ENCODE results near the gene PTPRU.

PTPRU gene

DNA sequence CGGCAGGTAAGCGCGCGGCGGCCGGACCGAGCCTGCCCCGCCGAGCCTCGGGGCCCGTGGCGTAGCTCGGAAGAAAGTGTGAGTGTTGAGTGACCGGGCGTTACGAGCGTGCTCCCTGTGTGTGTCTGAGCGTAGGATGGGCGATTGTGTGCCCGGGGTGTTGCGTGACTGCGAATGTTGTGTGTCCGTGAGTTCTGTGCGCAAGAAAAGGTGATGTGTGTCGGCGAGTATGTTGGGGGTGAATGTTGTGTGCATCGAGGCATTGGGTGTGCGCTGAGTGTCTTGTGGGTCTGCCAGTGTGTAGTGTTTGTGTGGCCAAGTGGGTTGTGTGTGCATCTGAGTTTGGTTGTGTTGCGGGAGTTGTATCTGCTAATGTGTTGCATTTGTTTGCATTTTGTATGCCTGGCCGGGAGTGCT lies 398 bp downstream of the PTPRU start (continued):
- TF ChIP-seq ZBTB49 (tag by site-specific recombination; IDR thresholded peaks at IDR 0.05; ENCODE audit: low read depth), result no peak
- TF ChIP-seq SCRT1 (tag by site-specific recombination; IDR thresholded peaks at IDR 0.05; ENCODE audit: borderline replicate concordance), result peak; percentile 78; the same call in 1 of the 2 replicates
- peak; percentile 76; the same call in 1 of the 2 replicates for TF ChIP-seq ZFP69B (tag by site-specific recombination; IDR thresholded peaks at IDR 0.05)
- 0 out of 2 replicates have a peak, but pooled peaks have one; percentile 59 for TF ChIP-seq YY2 (tag by site-specific recombination; IDR thresholded peaks at IDR 0.05)
- TF ChIP-seq MEIS1 (CRISPR knock-in tag; IDR thresholded peaks at IDR 0.05; ENCODE audit: borderline replicate concordance), result no peak
- TF ChIP-seq, protein P1, sequence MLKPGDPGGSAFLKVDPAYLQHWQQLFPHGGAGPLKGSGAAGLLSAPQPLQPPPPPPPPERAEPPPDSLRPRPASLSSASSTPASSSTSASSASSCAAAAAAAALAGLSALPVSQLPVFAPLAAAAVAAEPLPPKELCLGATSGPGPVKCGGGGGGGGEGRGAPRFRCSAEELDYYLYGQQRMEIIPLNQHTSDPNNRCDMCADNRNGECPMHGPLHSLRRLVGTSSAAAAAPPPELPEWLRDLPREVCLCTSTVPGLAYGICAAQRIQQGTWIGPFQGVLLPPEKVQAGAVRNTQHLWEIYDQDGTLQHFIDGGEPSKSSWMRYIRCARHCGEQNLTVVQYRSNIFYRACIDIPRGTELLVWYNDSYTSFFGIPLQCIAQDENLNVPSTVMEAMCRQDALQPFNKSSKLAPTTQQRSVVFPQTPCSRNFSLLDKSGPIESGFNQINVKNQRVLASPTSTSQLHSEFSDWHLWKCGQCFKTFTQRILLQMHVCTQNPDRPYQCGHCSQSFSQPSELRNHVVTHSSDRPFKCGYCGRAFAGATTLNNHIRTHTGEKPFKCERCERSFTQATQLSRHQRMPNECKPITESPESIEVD (tag by site-specific recombination; IDR thresholded peaks at IDR 0.05), result no peak
- TF ChIP-seq SALL2 (tag by site-specific recombination; IDR thresholded peaks at IDR 0.05; ENCODE audit: borderline replicate concordance), result peak; percentile 79
- no peak for TF ChIP-seq ZNF311 (tag by site-specific recombination; IDR thresholded peaks at IDR 0.05; ENCODE audit: borderline replicate concordance)
- TF ChIP-seq EGR2 (tag by site-specific recombination; IDR thresholded peaks at IDR 0.05; ENCODE audit: low read depth), result no peak
- no peak for TF ChIP-seq ZNF362 (tag by site-specific recombination; IDR thresholded peaks at IDR 0.05)
- TF ChIP-seq ZNF148 (tag by site-specific recombination; IDR thresholded peaks at IDR 0.05; ENCODE audit: borderline replicate concordance), result no peak
- TF ChIP-seq ZNF843 (tag by site-specific recombination; IDR thresholded peaks at IDR 0.05), result no peak
- TF ChIP-seq ZNF433 (tag by site-specific recombination; IDR thresholded peaks at IDR 0.05; ENCODE audit: low read depth), result no peak
- no peak for TF ChIP-seq GLIS1 (tag by site-specific recombination; IDR thresholded peaks at IDR 0.05)
- TF ChIP-seq, protein P2, sequence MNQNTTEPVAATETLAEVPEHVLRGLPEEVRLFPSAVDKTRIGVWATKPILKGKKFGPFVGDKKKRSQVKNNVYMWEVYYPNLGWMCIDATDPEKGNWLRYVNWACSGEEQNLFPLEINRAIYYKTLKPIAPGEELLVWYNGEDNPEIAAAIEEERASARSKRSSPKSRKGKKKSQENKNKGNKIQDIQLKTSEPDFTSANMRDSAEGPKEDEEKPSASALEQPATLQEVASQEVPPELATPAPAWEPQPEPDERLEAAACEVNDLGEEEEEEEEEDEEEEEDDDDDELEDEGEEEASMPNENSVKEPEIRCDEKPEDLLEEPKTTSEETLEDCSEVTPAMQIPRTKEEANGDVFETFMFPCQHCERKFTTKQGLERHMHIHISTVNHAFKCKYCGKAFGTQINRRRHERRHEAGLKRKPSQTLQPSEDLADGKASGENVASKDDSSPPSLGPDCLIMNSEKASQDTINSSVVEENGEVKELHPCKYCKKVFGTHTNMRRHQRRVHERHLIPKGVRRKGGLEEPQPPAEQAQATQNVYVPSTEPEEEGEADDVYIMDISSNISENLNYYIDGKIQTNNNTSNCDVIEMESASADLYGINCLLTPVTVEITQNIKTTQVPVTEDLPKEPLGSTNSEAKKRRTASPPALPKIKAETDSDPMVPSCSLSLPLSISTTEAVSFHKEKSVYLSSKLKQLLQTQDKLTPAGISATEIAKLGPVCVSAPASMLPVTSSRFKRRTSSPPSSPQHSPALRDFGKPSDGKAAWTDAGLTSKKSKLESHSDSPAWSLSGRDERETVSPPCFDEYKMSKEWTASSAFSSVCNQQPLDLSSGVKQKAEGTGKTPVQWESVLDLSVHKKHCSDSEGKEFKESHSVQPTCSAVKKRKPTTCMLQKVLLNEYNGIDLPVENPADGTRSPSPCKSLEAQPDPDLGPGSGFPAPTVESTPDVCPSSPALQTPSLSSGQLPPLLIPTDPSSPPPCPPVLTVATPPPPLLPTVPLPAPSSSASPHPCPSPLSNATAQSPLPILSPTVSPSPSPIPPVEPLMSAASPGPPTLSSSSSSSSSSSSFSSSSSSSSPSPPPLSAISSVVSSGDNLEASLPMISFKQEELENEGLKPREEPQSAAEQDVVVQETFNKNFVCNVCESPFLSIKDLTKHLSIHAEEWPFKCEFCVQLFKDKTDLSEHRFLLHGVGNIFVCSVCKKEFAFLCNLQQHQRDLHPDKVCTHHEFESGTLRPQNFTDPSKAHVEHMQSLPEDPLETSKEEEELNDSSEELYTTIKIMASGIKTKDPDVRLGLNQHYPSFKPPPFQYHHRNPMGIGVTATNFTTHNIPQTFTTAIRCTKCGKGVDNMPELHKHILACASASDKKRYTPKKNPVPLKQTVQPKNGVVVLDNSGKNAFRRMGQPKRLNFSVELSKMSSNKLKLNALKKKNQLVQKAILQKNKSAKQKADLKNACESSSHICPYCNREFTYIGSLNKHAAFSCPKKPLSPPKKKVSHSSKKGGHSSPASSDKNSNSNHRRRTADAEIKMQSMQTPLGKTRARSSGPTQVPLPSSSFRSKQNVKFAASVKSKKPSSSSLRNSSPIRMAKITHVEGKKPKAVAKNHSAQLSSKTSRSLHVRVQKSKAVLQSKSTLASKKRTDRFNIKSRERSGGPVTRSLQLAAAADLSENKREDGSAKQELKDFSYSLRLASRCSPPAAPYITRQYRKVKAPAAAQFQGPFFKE (tag by site-specific recombination; IDR thresholded peaks at IDR 0.05; ENCODE audit: borderline replicate concordance), result no peak
- TF ChIP-seq ZNF629 (tag by site-specific recombination; IDR thresholded peaks at IDR 0.05), result no peak; the same call in none of the 2 replicates
- TF ChIP-seq ZBTB7A (tag by site-specific recombination; IDR thresholded peaks at IDR 0.05; ENCODE audit: low read depth), result peak; percentile 38; the same call in 1 of the 2 replicates
- TF ChIP-seq, protein P3, sequence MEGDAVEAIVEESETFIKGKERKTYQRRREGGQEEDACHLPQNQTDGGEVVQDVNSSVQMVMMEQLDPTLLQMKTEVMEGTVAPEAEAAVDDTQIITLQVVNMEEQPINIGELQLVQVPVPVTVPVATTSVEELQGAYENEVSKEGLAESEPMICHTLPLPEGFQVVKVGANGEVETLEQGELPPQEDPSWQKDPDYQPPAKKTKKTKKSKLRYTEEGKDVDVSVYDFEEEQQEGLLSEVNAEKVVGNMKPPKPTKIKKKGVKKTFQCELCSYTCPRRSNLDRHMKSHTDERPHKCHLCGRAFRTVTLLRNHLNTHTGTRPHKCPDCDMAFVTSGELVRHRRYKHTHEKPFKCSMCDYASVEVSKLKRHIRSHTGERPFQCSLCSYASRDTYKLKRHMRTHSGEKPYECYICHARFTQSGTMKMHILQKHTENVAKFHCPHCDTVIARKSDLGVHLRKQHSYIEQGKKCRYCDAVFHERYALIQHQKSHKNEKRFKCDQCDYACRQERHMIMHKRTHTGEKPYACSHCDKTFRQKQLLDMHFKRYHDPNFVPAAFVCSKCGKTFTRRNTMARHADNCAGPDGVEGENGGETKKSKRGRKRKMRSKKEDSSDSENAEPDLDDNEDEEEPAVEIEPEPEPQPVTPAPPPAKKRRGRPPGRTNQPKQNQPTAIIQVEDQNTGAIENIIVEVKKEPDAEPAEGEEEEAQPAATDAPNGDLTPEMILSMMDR (tag by site-specific recombination; IDR thresholded peaks at IDR 0.05), result 0 out of 2 replicates have a peak, but pooled peaks have one; percentile 2
- peak; percentile 44 for TF ChIP-seq ZNF146 (tag by site-specific recombination; IDR thresholded peaks at IDR 0.05)
- no peak; the same call in 1 of the 2 replicates for TF ChIP-seq YY1 (tag by site-specific recombination; IDR thresholded peaks at IDR 0.05)
- TF ChIP-seq ZSCAN18 (tag by site-specific recombination; IDR thresholded peaks at IDR 0.05), result no peak; the same call in none of the 2 replicates
- no peak for TF ChIP-seq ZNF529 (tag by site-specific recombination; IDR thresholded peaks at IDR 0.05; ENCODE audit: insufficient replicate concordance)
